ENCODE measurements around the gene SLC25A11.

DNA sequence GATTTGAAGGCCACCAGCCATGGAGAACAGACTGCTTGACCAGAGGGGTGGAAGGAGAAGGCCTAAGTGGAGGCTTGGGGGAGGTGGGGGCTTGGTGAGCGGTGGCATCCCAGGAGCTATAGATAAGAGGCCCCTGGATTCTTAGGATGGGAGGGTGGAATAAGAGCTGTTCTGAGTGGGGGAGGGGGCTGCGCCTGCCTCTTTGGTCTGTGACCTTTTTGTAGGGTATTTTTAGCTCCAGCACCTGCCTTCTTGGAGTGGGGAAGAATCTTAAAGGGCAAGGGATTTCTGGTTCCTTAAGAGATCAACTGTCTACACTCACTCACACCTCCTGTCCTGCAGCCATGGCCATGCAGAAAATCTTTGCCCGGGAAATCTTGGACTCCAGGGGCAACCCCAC lies 11.6 kb upstream of the SLC25A11 start:
- TF ChIP-seq POLR2AphosphoS5 (IDR thresholded peaks at IDR 0.05) (no peak), POLR2A (IDR thresholded peaks at IDR 0.05) (no peak)
- TF ChIP-seq, protein P1, sequence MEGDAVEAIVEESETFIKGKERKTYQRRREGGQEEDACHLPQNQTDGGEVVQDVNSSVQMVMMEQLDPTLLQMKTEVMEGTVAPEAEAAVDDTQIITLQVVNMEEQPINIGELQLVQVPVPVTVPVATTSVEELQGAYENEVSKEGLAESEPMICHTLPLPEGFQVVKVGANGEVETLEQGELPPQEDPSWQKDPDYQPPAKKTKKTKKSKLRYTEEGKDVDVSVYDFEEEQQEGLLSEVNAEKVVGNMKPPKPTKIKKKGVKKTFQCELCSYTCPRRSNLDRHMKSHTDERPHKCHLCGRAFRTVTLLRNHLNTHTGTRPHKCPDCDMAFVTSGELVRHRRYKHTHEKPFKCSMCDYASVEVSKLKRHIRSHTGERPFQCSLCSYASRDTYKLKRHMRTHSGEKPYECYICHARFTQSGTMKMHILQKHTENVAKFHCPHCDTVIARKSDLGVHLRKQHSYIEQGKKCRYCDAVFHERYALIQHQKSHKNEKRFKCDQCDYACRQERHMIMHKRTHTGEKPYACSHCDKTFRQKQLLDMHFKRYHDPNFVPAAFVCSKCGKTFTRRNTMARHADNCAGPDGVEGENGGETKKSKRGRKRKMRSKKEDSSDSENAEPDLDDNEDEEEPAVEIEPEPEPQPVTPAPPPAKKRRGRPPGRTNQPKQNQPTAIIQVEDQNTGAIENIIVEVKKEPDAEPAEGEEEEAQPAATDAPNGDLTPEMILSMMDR (IDR thresholded peaks at IDR 0.05), result no peak
